KMS-11 (cell line): ENCODE data around the gene ENOX1.

ENCODE experiments used
- H2AFZ ChIP-seq: fragments of 200-600 bp; sonication (generic); 2 replicates; pipeline ENCODE4 v1.6.1; 2016; ENCODE audit warnings: antibody characterized with exemption, mixed run types, low read depth
- H3K27ac ChIP-seq: fragments of 200-600 bp; sonication (generic); 2 replicates; pipeline ENCODE4 v1.6.1; 2016; ENCODE audit warnings: mild to moderate bottlenecking, mixed run types
- H3K27me3 ChIP-seq: fragments of 200-600 bp; sonication (generic); 2 replicates; pipeline ENCODE4 v1.6.1; 2017; ENCODE audit warnings: mild to moderate bottlenecking, low read depth, mixed run types, moderate library complexity; ENCODE audit not compliant: insufficient read depth
- H3K36me3 ChIP-seq: fragments of 200-600 bp; sonication (generic); 2 replicates; pipeline ENCODE4 v1.6.1; 2017; ENCODE audit warnings: mild to moderate bottlenecking, mixed run types; ENCODE audit not compliant: insufficient read depth
- H3K4me1 ChIP-seq: fragments of 200-600 bp; sonication (generic); 2 replicates; pipeline ENCODE4 v1.6.1; 2016; ENCODE audit warnings: mild to moderate bottlenecking, low read depth, mixed run types; ENCODE audit not compliant: poor library complexity, severe bottlenecking
- H3K4me2 ChIP-seq: fragments of 200-600 bp; sonication (generic); 2 replicates; pipeline ENCODE4 v1.7.0; 2016; ENCODE audit warnings: mild to moderate bottlenecking, mixed run types
- H3K4me3 ChIP-seq: fragments of 200-600 bp; sonication (generic); IDR thresholded peaks from 2 replicates; pipeline ENCODE4 v1.6.1; 2017; ENCODE audit warnings: low read depth, low read length, mixed read lengths; ENCODE audit not compliant: insufficient read depth
- H3K79me2 ChIP-seq: fragments of 200-600 bp; sonication (generic); 2 replicates; pipeline ENCODE4 v1.6.1; 2016; ENCODE audit warnings: low read depth, mixed run types; ENCODE audit not compliant: insufficient read depth
- H3K9ac ChIP-seq: fragments of 200-600 bp; sonication (generic); 2 replicates; pipeline ENCODE4 v1.6.1; 2016; ENCODE audit warnings: mild to moderate bottlenecking, mixed run types
- H4K20me1 ChIP-seq: fragments of 200-600 bp; sonication (generic); 2 replicates; pipeline ENCODE4 v1.6.1; 2016; ENCODE audit warnings: mild to moderate bottlenecking, mixed run types; ENCODE audit not compliant: insufficient read depth
- CTCF ChIP-seq: fragments of 200-600 bp; sonication (generic); conservative IDR thresholded peaks from 2 replicates; pipeline ENCODE4 v1.6.1; 2017; ENCODE audit warnings: low read depth, mild to moderate bottlenecking, antibody characterized with exemption, low read length, moderate library complexity, mixed read lengths

ENOX1 gene

GRCh38 chr13:43223216-43223615 is 563.6 kb downstream of the ENOX1 start:
- no peak overlapping the region for H3K27ac ChIP-seq
- H2AFZ ChIP-seq = no peak overlapping the region
- no peak for TF ChIP-seq CTCF
- no peaks in the 10 kb centered on the region for H3K36me3 ChIP-seq
- H3K4me1 ChIP-seq = no peaks in the 10 kb centered on the region
- no peaks in the 10 kb centered on the region for H3K27me3 ChIP-seq
- no peak overlapping the region for H3K9ac ChIP-seq
- H4K20me1 ChIP-seq = no peaks in the 10 kb centered on the region
- no peaks in the 10 kb centered on the region for H3K79me2 ChIP-seq
- H3K4me2 ChIP-seq = no peak overlapping the region
- no peak overlapping the region for H3K4me3 ChIP-seq

DNA sequence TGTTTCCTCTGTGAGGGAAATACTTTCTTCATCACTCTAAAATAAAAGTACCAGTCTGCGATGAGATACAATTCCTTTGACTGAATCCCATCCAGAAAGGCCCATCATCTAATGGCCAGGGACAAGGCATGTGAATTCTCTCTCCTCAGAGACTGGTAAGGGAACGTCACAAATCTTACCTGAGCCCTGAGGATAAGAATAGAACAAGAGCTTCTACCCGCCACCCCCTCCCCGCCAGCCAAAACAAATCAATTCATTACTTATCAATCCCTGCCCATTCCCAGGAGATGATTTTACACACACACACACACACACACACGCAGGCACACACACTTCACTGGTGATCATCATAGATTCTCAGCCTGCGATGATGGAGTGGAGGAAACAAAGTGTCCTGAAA is 564.7 kb downstream of the ENOX1 start:
- no peak overlapping the region for H2AFZ ChIP-seq
- H3K4me2 ChIP-seq = no peak overlapping the region
- TF ChIP-seq CTCF = no peak
- no peak overlapping the region for H3K4me3 ChIP-seq
- H3K27ac ChIP-seq = no peak overlapping the region
- no peaks in the 10 kb centered on the region for H3K79me2 ChIP-seq
- H3K4me1 ChIP-seq = no peaks in the 10 kb centered on the region
- no peaks in the 10 kb centered on the region for H3K27me3 ChIP-seq
- H3K9ac ChIP-seq = no peak overlapping the region
- H4K20me1 ChIP-seq = no peaks in the 10 kb centered on the region
- no peaks in the 10 kb centered on the region for H3K36me3 ChIP-seq

DNA sequence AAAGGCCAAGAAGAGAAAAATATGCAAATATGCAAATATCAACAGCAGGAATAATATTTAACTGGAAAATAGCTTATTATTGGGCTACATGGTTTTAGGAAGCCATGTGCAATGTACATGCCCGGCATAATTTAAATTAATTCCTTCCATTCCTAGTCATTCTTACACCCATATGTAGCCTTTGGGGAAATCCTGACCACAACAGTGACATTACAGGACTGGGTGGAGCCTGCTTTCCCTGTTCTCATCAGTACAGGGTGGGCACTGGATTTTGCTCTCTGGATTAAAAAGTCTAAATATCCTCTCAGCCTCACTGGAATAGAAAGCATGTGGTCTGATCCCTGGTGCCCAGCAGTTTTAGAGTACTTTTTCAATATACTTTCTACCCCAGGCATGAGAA is 565.2 kb downstream of the ENOX1 start:
- no peaks in the 10 kb centered on the region for H3K36me3 ChIP-seq
- H3K4me2 ChIP-seq = no peak overlapping the region
- H4K20me1 ChIP-seq = no peaks in the 10 kb centered on the region
- no peak overlapping the region for H3K4me3 ChIP-seq
- no peak overlapping the region for H2AFZ ChIP-seq
- no peaks in the 10 kb centered on the region for H3K4me1 ChIP-seq
- H3K27me3 ChIP-seq = no peaks in the 10 kb centered on the region
- no peak for TF ChIP-seq CTCF
- H3K79me2 ChIP-seq = no peaks in the 10 kb centered on the region
- H3K27ac ChIP-seq = no peak overlapping the region
- no peak overlapping the region for H3K9ac ChIP-seq

DNA sequence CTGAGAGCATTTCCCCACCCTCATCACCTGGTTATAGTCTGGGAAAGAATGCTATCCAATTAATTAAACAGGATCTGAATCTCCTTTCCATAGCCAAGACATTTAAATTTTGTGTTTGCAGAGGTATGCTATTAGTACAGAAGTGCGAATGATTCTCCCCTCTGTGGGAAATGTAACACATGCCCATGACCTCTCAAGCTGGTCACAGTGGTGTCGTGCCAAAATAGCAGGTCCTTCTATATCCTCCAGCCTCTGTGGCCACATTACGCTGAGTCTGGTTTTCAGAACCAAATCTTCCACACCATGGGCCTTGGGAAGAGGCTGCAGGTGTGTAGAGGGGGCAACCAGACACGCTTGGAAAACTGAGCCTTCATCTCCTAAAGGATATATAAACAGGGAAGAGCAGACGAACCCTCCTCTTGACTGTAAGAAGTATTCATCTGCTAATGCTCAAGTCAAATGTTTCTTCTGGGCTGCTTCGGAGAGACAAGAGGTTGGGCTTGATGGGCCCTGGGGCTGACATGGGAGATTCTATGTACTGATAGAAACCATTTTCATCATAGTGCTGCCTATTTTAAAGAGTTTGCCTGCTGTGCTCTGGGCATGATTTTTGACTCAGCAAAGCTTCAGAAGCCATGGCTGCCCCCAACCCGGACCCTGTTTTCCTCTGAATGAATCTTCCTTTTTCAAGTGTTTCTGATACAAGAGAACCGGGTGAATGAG is 565.7 kb downstream of the ENOX1 start:
- Histone ChIP-seq H3K27me3 (no peaks in the 10 kb centered on the region), H3K4me3 (no peak overlapping the region), H3K9ac (no peak overlapping the region), H3K36me3 (no peaks in the 10 kb centered on the region), H3K4me1 (no peaks in the 10 kb centered on the region), H4K20me1 (no peaks in the 10 kb centered on the region), H3K4me2 (no peak overlapping the region), H3K79me2 (no peaks in the 10 kb centered on the region), H3K27ac (no peak overlapping the region), H2AFZ (no peak overlapping the region)
- TF ChIP-seq CTCF = no peak
